ENCODE results near the gene PCNX4. TPM values are rescaled to one million over a fixed set of nuclear protein-coding genes. Genes with fewer than 3 reads are reported as not detected.
"Not testable (repeated sequence)": the region's sequence is repeated elsewhere in the genome, so short reads cannot be mapped to it uniquely, and the experiment has no call there.

PCNX4 gene
- polyA plus RNA-seq, 2 donors = 7.1 to 10.5 TPM

DNA sequence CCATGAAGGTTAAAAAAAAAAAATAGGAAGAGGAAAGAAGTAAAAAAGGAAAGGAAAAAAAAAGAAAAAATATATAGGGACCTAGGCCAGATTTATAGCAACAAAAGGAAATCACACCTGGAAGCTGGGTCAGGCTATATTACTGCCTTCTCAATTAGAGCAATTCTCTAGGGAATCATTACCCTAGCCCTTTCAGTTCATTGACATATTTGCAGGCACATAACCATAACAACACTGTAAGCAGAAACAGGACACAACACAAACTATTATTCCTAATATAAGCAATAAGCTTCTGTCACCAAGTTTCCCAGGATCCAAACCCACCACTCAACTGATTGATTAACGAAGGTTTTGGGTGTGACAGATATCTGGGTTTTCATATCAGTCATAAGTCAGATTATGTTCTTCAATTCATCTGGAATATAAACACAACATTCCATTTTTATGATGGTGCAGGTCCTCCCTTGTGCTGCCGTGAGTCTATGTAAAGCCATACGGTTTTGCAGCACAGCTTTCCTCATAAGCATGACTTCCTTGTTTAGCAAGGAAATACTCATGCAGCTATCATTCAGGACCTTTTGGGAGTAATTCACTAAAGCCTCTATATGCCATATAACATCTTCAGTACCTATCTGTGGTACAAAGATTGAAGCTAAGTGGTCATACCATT is 4.2 kb downstream of the PCNX4 start:
- Histone ChIP-seq H3K27me3 (ENCODE audit: control insufficient read depth in 1 of 2, insufficient read depth in 2 of 2, low read length in 2 of 2) (no peaks in the 10 kb centered on the region), H3K27ac (ENCODE audit: low read depth in 2 of 2, low read length in 1 of 2) (no peak overlapping the region), H3K9me3 (ENCODE audit: control insufficient read depth in 2 of 2, insufficient read depth in 1 of 2, low read depth in 1 of 2, low read length in 1 of 2) (no peaks in the 10 kb centered on the region), H3K4me3 (ENCODE audit: low read depth in 1 of 2, low read length in 2 of 2) (no peak overlapping the region), H3K4me1 (ENCODE audit: control insufficient read depth in 2 of 2, insufficient read depth in 2 of 2, low read length in 1 of 2) (peaks cover 0 to 3% of the 10 kb centered on the region in 2 donors), H3K36me3 (ENCODE audit: control insufficient read depth in 2 of 2, insufficient read depth in 2 of 2, low read length in 1 of 2) (no peaks in the 10 kb centered on the region)
- 44 to 56% methylated on average over 3 of the region's 3 CpGs for WGBS, 2 donors

DNA sequence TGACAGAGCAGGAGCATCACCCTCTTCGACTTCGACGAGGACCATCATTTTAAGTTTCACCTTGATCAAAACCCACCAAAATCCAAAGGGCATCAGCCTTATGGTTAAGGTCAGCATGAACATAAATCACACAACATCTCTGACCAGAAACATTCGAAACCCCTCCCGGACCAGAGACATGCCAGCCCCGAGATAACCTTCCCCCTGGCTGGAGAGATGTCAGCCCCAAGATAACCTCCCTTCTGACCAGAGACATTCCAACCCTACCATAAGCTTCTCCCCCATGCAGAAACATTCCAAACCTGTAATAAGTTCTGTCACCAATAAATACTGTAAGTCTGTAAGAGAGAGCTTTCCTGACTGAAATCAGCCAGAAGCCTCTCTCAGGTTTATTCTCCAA is 6.3 kb downstream of the PCNX4 start:
- 93 to 96% methylated on average over 6 of the region's 6 CpGs for WGBS, 2 donors
- H3K4me1 ChIP-seq (ENCODE audit: control insufficient read depth in 2 of 2, insufficient read depth in 2 of 2, low read length in 1 of 2) = peaks cover 0 to 3% of the 10 kb centered on the region in 2 donors

DNA sequence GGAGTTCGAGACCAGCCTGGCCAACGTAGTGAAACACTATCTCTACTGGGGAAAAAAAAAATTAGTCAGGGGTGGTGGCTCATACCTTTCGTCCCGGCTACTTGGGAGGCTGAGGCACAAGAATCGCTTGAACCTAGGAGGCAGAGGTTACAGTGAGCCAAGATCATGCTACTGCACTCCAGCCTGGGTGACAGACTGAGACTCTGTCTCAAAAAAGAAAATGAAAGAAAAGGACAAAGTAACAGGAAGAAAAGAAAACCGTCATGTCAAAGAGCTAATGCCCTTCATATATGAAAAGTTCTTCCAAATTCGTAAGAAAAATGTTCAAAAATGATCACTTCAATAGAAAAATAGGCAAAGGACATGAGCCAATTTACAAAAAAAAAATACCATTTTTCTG is 8.1 kb downstream of the PCNX4 start:
- H3K27me3 ChIP-seq (ENCODE audit: control insufficient read depth in 1 of 2, insufficient read depth in 2 of 2, low read length in 2 of 2); H3K27ac ChIP-seq (ENCODE audit: low read depth in 2 of 2, low read length in 1 of 2); H3K4me1 ChIP-seq (ENCODE audit: control insufficient read depth in 2 of 2, insufficient read depth in 2 of 2, low read length in 1 of 2); H3K4me3 ChIP-seq (ENCODE audit: low read depth in 1 of 2, low read length in 2 of 2); H3K36me3 ChIP-seq (ENCODE audit: control insufficient read depth in 2 of 2, insufficient read depth in 2 of 2, low read length in 1 of 2); H3K9me3 ChIP-seq (ENCODE audit: control insufficient read depth in 2 of 2, insufficient read depth in 1 of 2, low read depth in 1 of 2, low read length in 1 of 2): not testable (repeated sequence)
- 94 to 96% methylated on average over 7 of the region's 7 CpGs for WGBS, 2 donors

More for the DNA sequence above, 6.3 kb downstream of the PCNX4 start:
- no peak overlapping the region for H3K4me3 ChIP-seq (ENCODE audit: low read depth in 1 of 2, low read length in 2 of 2)
- no peaks in the 10 kb centered on the region for H3K27me3 ChIP-seq (ENCODE audit: control insufficient read depth in 1 of 2, insufficient read depth in 2 of 2, low read length in 2 of 2)
- H3K36me3 ChIP-seq (ENCODE audit: control insufficient read depth in 2 of 2, insufficient read depth in 2 of 2, low read length in 1 of 2) = no peaks in the 10 kb centered on the region
- no peaks in the 10 kb centered on the region for H3K9me3 ChIP-seq (ENCODE audit: control insufficient read depth in 2 of 2, insufficient read depth in 1 of 2, low read depth in 1 of 2, low read length in 1 of 2)
- H3K27ac ChIP-seq (ENCODE audit: low read depth in 2 of 2, low read length in 1 of 2) = no peak overlapping the region

DNA sequence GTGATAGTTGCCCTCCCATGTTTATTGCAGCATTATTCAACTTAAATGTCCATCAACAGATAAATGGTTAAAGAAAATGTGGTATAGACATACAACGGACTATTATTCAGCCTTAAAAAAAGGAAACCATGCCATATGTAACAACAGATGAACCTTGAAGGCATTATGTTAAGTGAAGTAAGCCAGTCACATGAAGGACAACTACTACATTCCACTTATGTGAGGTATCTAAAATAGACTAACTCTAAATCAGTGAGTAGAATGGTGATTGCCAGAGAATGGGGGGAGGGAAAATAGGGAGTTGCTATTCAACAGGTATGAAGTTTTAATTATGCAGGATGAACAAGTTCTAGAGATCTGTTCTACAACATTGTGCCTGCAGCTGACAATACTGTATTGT is 10.1 kb downstream of the PCNX4 start:
- 96 to 98% methylated on average over 1 of the region's 1 CpG for WGBS, 2 donors
- no peaks in the 10 kb centered on the region for H3K36me3 ChIP-seq (ENCODE audit: control insufficient read depth in 2 of 2, insufficient read depth in 2 of 2, low read length in 1 of 2)

DNA sequence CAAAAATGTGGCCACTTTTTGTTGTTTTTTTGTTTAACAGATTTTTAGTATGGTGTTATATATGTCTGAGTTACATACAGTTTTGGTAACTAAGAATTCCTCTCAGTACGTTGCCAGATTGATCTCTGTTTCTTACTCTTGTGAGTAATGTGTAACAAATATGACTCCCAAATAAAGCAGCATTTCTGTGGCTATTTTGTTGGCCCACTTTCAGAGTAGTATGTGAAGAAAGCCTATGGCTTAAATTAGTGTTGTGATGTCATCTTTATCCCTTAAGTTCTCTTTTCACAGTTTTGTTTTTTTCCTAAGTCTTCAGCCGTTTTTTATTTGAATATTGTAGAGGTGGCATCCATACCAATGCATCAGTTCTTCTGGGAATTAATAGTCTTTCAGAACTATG is 10.7 kb downstream of the PCNX4 start:
- no peaks in the 10 kb centered on the region for H3K4me1 ChIP-seq (ENCODE audit: control insufficient read depth in 2 of 2, insufficient read depth in 2 of 2, low read length in 1 of 2)
- no peak overlapping the region for H3K27ac ChIP-seq (ENCODE audit: low read depth in 2 of 2, low read length in 1 of 2)
- H3K27me3 ChIP-seq (ENCODE audit: control insufficient read depth in 1 of 2, insufficient read depth in 2 of 2, low read length in 2 of 2) = no peaks in the 10 kb centered on the region
- WGBS, 2 donors = 30 to 50% methylated on average over 2 of the region's 2 CpGs
- no peaks in the 10 kb centered on the region for H3K9me3 ChIP-seq (ENCODE audit: control insufficient read depth in 2 of 2, insufficient read depth in 1 of 2, low read depth in 1 of 2, low read length in 1 of 2)
- H3K4me3 ChIP-seq (ENCODE audit: low read depth in 1 of 2, low read length in 2 of 2) = no peak overlapping the region
- H3K36me3 ChIP-seq (ENCODE audit: control insufficient read depth in 2 of 2, insufficient read depth in 2 of 2, low read length in 1 of 2) = no peaks in the 10 kb centered on the region

More for the DNA sequence above, 10.1 kb downstream of the PCNX4 start:
- H3K9me3 ChIP-seq (ENCODE audit: control insufficient read depth in 2 of 2, insufficient read depth in 1 of 2, low read depth in 1 of 2, low read length in 1 of 2) = no peaks in the 10 kb centered on the region
- H3K27me3 ChIP-seq (ENCODE audit: control insufficient read depth in 1 of 2, insufficient read depth in 2 of 2, low read length in 2 of 2) = no peaks in the 10 kb centered on the region
- H3K27ac ChIP-seq (ENCODE audit: low read depth in 2 of 2, low read length in 1 of 2) = no peak overlapping the region
- H3K4me3 ChIP-seq (ENCODE audit: low read depth in 1 of 2, low read length in 2 of 2) = no peak overlapping the region
- H3K4me1 ChIP-seq (ENCODE audit: control insufficient read depth in 2 of 2, insufficient read depth in 2 of 2, low read length in 1 of 2) = no peaks in the 10 kb centered on the region

DNA sequence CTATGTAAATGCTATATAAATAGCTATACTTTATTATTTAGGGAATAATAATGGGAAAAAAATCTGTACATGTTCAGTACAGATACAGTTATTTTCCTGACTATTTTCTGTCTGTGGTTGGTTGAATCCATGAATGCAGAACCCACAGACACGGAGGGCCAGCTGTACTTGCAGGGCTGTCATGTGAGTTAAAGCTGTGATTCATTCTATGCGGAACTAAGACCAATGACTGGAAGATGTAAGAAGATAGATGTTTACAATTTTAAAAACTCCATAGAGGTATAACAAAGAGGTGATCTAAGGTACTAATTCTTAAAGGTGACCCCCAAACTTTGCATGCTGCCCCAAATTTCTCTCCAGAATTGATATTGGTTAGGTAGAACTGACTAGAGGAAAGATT is 14.6 kb downstream of the PCNX4 start:
- H3K4me1 ChIP-seq (ENCODE audit: control insufficient read depth in 2 of 2, insufficient read depth in 2 of 2, low read length in 1 of 2) = no peaks in the 10 kb centered on the region
- H3K27ac ChIP-seq (ENCODE audit: low read depth in 2 of 2, low read length in 1 of 2) = no peak overlapping the region
- no peaks in the 10 kb centered on the region for H3K27me3 ChIP-seq (ENCODE audit: control insufficient read depth in 1 of 2, insufficient read depth in 2 of 2, low read length in 2 of 2)
- 58 to 74% methylated on average over 2 of the region's 2 CpGs for WGBS, 2 donors
- H3K9me3 ChIP-seq (ENCODE audit: control insufficient read depth in 2 of 2, insufficient read depth in 1 of 2, low read depth in 1 of 2, low read length in 1 of 2) = no peaks in the 10 kb centered on the region
- H3K4me3 ChIP-seq (ENCODE audit: low read depth in 1 of 2, low read length in 2 of 2) = no peak overlapping the region
- H3K36me3 ChIP-seq (ENCODE audit: control insufficient read depth in 2 of 2, insufficient read depth in 2 of 2, low read length in 1 of 2) = no peaks in the 10 kb centered on the region

DNA sequence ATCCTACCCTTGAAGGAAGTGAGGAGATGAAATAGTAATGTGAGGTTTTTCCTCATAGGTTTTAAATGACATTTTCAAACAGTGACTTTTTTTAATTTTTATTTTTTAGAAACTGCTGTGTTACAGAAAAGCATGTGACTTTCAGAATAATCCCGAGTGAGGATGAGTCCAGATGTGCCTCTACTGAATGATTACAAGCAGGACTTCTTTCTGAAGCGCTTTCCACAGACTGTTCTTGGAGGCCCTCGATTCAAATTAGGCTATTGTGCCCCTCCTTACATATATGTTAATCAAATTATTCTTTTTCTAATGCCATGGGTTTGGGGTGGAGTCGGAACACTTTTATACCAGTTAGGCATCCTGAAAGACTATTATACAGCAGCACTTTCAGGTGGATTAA is 15.8 kb downstream of the PCNX4 start:
- Histone ChIP-seq H3K4me3 (ENCODE audit: low read depth in 1 of 2, low read length in 2 of 2) (no peak overlapping the region), H3K36me3 (ENCODE audit: control insufficient read depth in 2 of 2, insufficient read depth in 2 of 2, low read length in 1 of 2) (no peaks in the 10 kb centered on the region), H3K27ac (ENCODE audit: low read depth in 2 of 2, low read length in 1 of 2) (no peak overlapping the region), H3K9me3 (ENCODE audit: control insufficient read depth in 2 of 2, insufficient read depth in 1 of 2, low read depth in 1 of 2, low read length in 1 of 2) (no peaks in the 10 kb centered on the region), H3K4me1 (ENCODE audit: control insufficient read depth in 2 of 2, insufficient read depth in 2 of 2, low read length in 1 of 2) (no peaks in the 10 kb centered on the region), H3K27me3 (ENCODE audit: control insufficient read depth in 1 of 2, insufficient read depth in 2 of 2, low read length in 2 of 2) (no peaks in the 10 kb centered on the region)
- 86 to 87% methylated on average over 4 of the region's 4 CpGs for WGBS, 2 donors

DNA sequence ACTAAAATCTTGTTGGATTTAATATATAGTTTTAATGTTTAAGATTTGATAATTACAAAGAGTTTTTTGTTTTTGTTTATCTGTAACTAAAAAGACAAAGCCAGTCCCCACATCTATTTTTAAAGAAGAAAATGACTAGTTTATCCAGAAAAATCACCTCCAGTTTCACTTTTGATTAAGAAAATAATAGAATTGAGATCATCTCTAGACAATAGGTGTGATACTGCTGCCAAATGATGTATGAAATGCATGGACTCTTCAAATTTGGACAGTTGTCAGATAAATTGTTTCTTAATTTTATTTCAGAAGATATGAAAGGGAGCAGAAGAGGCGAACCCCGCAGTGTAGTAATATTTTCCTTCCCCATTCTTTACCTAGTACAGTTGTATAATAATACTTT is 20.0 kb downstream of the PCNX4 start:
- no peaks in the 10 kb centered on the region for H3K36me3 ChIP-seq (ENCODE audit: control insufficient read depth in 2 of 2, insufficient read depth in 2 of 2, low read length in 1 of 2)
- no peaks in the 10 kb centered on the region for H3K27me3 ChIP-seq (ENCODE audit: control insufficient read depth in 1 of 2, insufficient read depth in 2 of 2, low read length in 2 of 2)
- no peak overlapping the region for H3K4me3 ChIP-seq (ENCODE audit: low read depth in 1 of 2, low read length in 2 of 2)
- H3K9me3 ChIP-seq (ENCODE audit: control insufficient read depth in 2 of 2, insufficient read depth in 1 of 2, low read depth in 1 of 2, low read length in 1 of 2) = no peaks in the 10 kb centered on the region
- H3K27ac ChIP-seq (ENCODE audit: low read depth in 2 of 2, low read length in 1 of 2) = no peak overlapping the region
- 89 to 90% methylated on average over 2 of the region's 2 CpGs for WGBS, 2 donors
- no peaks in the 10 kb centered on the region for H3K4me1 ChIP-seq (ENCODE audit: control insufficient read depth in 2 of 2, insufficient read depth in 2 of 2, low read length in 1 of 2)

DNA sequence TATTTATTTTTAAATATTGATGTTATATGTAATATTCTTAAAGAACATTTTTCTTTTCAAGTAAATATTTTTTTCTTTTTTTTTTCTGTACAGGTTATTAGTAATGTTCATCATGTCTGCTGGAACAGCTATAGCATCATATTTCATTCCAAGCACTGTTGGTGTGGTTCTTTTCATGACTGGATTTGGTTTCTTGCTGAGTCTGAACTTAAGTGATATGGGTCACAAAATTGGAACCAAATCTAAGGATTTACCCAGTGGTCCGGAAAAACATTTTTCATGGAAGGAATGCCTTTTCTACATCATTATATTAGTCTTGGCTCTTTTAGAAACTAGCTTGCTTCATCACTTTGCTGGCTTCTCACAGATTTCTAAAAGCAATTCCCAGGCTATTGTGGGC is 23.2 kb downstream of the PCNX4 start:
- no peaks in the 10 kb centered on the region for H3K9me3 ChIP-seq (ENCODE audit: control insufficient read depth in 2 of 2, insufficient read depth in 1 of 2, low read depth in 1 of 2, low read length in 1 of 2)
- no peak overlapping the region for H3K4me3 ChIP-seq (ENCODE audit: low read depth in 1 of 2, low read length in 2 of 2)
- WGBS, 2 donors = 0 to 41% methylated on average over 1 of the region's 1 CpG
- no peak overlapping the region for H3K27ac ChIP-seq (ENCODE audit: low read depth in 2 of 2, low read length in 1 of 2)
- H3K4me1 ChIP-seq (ENCODE audit: control insufficient read depth in 2 of 2, insufficient read depth in 2 of 2, low read length in 1 of 2) = no peaks in the 10 kb centered on the region
- peaks cover 3 to 4% of the 10 kb centered on the region in 2 donors for H3K36me3 ChIP-seq (ENCODE audit: control insufficient read depth in 2 of 2, insufficient read depth in 2 of 2, low read length in 1 of 2)
- H3K27me3 ChIP-seq (ENCODE audit: control insufficient read depth in 1 of 2, insufficient read depth in 2 of 2, low read length in 2 of 2) = no peaks in the 10 kb centered on the region

DNA sequence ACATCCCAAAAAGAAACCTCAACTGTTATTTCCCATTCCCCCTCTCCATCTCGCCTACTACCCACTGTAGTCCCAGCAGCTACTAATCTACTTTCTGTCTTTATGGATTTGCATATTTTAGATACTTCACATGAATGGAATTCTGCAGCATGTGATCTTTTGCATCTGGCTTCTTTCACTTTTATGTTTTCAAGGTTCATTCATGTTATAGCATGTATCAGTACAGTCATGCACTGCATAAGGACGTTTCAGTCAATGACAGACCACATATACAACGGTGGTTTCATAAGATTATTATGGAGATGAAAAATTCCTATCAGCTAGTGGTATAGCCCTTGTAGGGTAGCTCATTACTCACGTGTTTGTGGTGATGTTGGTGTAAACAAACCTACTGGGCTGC is 24.5 kb downstream of the PCNX4 start:
- Histone ChIP-seq H3K9me3 (ENCODE audit: control insufficient read depth in 2 of 2, insufficient read depth in 1 of 2, low read depth in 1 of 2, low read length in 1 of 2) (no peaks in the 10 kb centered on the region), H3K27me3 (ENCODE audit: control insufficient read depth in 1 of 2, insufficient read depth in 2 of 2, low read length in 2 of 2) (no peaks in the 10 kb centered on the region), H3K36me3 (ENCODE audit: control insufficient read depth in 2 of 2, insufficient read depth in 2 of 2, low read length in 1 of 2) (peaks cover 4 to 5% of the 10 kb centered on the region in 2 donors), H3K4me1 (ENCODE audit: control insufficient read depth in 2 of 2, insufficient read depth in 2 of 2, low read length in 1 of 2) (no peaks in the 10 kb centered on the region), H3K4me3 (ENCODE audit: low read depth in 1 of 2, low read length in 2 of 2) (no peak overlapping the region), H3K27ac (ENCODE audit: low read depth in 2 of 2, low read length in 1 of 2) (no peak overlapping the region)
- WGBS, 2 donors = 52 to 73% methylated on average over 4 of the region's 4 CpGs

Measured in esophagus (tissue), 2 donors.